H4 (cell line): ENCODE results near the gene CDH15. TPM values are rescaled to one million over a fixed set of nuclear protein-coding genes. Genes with fewer than 3 reads are reported as not detected.
A peak's percentile ranks its signal among the peaks of the same experiment; 100 is the strongest.

Source experiments
- DNase-seq: peaks from one replicate; pipeline ENCODE4 v3.0.0-alpha.2; 2015; ENCODE audit warnings: low spot score
- total RNA-seq: library from RNA; depleted of rRNA; stranded (reverse); fragments of >200 nt; shearing (Covaris generic); gene quantifications from 2 replicates; pipeline ENCODE4 v1.2.3, GENCODE V29; 2014; rRNA removed

CDH15 gene
- total RNA-seq: 0.17 TPM in 1 of 2 replicates, not detected in the other

- DNase-seq: peak; percentile 59
These were observed at the start of gene CDH15 for GRCh38 chr16:89171216-89172170. Gene CDH15 (plus strand): TSS chr16:89171748. CDS start chr16:89171832, 84 bp downstream.

DNA sequence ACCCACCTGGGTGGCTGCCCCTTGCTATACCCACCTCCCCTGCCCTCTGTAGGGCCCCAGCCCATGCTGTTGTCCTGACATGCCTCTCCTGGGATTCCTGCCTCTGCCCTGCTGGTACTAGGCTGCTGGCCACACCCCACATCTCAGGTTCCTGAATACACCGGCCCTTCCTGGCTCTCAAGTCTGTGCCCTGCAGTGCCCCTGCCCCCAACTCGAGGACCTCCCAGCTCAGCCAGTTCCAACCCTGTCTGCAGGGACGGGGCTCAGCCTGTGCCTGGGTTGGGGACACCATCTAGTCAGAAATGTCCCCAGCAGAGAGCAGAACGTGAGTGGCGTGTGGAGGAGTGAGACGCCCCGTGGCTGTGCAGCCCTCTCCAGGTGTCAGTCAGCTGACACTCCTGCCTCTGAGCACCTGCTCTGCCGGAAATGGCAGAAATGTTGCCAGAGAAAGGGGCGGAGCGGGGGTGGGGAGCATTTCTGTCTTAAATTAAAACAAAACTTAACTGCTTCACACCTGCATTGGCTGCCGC lies 49.2 kb upstream of the CDH15 start:
- no peak for DNase-seq

DNA sequence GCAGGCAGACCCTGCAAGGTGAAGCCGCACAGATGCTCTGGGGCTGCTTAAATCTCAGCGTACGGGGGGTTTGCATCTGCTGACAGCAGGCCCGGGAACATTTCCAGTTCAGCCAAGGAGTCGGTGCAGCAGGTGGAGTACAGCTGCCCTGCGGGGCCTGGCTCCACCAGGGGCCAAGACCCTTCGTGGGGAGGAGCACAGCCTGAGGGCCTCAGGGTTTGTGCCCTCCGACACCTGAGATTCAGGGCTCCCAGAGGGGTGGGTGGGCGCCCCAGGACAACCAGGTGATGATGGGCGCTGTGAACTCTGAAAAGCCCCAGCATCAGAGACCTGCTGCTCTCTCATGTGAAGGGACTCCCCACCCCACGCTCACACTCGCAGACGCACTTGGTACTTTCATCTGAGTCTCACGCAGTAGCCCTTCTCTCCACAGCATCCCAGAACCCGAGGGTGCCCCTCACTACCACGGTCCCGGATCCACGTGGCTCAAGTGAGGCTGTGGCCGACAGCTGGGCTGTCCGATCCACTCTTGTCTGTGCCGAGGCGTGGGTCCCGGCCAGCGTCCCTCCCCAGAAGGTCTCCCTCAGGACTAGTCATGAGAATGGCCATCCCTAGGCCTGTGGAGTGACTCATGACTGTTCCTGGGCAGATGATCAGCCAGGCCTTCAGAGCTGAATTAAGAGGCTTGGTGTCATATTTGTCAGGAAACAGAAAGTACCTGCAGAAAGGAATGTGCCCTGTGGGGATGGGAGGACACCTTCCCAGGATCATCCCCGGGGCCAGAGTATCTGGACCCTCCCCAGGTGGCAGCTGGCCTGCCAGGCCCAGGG lies 48.3 kb upstream of the CDH15 start:
- DNase-seq: no peak

DNA sequence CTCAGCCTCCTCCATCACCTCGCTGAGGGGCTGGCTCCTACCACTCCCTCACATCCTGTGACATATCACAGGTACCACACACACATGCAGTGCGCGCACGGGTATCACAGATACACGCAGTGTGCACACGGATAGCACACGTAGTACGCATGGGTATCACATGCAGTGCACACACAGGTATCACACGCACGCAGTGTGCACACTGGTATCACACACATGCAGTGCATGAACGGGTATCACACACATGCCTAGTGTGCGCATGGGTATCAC lies 47.8 kb upstream of the CDH15 start:
- no peak for DNase-seq

GRCh38 chr16:89129378-89129777 lies 42.2 kb upstream of the CDH15 start:
- no peak for DNase-seq

DNA sequence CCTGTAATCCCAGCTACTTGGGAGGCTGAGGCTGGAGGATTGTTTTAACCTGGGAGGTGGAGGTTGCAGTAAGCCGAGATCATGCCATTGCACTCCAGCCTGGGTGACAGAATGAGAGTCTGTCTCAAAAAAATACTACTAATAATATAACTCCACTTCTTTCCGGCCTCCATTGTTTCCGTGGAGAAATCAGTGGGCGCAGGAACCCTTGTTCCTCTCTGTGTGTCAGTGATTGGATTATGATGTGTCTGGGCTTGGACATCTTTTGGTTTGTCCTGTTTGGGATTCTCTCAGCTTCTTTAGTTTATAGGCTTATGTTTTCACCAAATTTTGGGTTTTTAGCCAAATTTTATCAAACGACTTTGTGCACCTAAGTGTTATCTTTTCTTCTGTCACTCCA lies 41.1 kb upstream of the CDH15 start:
- no peak for DNase-seq

DNA sequence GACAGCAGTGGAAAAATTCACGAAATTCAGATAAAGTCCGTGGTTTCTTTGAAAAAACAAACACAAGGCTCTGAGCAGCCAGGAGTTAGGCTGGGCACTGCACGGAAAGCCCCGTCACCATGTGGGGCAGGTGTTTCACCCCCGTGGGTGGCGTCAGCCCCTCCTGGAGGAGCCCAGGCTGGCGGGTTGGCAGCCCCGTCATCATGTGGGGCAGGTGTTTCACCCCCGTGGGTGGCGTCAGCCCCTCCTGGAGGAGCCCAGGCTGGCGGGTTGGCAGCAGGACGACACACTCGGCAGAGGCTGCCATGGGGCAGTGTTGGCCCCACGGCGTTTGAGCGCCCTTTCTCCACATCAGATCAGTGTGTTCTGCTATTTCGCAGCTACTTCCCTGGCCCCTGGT lies 39.8 kb upstream of the CDH15 start:
- no peak for DNase-seq

DNA sequence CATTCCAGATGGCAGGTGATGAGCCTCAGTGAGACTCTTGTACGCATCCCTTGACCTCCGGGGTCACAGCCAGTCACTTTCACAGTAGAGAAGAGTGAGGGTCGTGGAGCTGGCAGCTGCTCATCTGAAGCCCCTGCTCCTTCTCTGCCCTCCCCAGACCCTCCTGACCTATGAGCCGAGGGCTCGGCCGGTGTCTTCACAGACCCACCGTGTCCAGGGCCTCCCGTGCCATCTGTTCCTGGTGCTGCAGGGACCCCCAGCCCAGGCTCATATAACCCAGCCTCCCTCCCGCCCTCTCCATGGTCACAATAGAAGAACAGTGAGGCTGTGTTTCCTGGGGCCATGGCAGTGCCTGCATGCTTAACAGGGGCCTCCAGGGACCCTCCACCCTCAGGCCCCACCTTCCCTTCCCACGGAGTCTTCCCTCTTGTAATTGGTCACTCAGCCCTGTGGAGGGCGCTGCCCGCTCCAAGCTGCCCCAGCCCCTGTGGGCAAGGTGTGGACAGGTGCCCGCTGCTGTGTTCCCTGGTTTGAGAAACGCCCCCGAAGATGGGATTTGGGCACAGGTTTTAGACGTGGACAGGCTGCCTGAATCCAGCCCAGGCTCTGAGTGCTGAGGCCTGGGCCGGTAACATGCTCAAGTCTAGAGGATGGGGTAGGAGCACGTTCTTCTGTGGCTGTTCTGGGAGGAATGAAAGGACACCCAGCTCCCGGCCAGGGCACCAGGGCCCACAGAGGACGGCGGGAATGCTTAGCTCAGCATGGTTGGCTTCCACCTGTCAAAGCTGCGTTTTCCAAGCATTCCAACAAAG lies 39.1 kb upstream of the CDH15 start:
- no peak for DNase-seq

DNA sequence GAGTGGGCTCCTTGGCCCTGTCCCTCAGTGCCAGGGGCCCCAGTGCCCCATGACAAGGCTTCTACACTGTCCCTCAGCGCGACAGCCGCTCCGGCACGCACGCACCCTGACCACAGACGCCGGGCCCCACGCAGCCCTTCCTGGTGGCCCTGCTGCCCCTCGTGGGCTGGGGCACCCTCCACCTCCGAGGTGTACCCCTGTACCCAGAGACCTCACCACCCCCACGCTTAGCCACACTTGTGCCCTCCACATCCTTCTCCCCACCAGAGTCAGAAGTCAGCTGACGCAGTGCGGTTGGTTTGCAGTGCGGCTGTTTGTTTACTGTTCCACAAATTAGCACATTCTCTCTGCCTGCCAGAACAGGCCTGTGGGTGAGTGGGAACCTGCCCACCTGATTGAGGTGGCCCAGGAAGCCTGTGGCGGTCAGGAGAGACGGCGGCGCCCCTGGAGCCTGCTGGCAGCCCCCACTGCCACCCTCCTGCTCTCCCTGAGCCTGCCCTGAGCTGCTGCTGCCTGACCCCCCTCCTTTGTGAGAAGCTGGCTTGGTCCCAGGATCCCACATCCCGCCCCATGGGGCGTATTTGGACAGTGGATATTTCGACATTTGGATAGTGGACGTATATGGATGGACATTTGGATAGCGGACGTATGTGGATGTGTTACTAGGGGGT lies 38.0 kb upstream of the CDH15 start:
- no peak for DNase-seq

- no peak for DNase-seq
These were observed 37.3 kb upstream of the CDH15 start for GRCh38 chr16:89134269-89134668.

DNA sequence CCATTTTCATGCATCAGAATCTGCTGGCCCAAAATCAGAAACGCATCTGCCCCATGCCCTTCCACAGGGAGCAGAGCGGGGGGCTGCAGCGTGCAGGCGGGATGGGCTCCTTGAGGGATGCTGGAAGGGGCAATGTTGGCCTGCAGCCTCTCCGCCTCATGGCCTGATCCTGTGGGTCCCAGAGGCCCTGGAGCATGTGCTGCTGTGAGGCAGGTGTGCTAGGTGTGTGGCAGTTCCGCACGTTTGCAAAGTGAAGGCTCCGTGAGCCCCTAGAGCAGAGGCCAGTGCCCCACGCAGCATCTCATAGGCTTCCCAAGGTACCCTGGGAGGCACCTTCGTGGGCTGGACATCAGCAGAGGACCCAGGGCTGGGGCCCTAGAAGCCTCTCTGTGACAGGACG lies 36.4 kb upstream of the CDH15 start:
- no peak for DNase-seq

GRCh38 chr16:89135971-89136765 lies 35.4 kb upstream of the CDH15 start:
- no peak for DNase-seq

DNA sequence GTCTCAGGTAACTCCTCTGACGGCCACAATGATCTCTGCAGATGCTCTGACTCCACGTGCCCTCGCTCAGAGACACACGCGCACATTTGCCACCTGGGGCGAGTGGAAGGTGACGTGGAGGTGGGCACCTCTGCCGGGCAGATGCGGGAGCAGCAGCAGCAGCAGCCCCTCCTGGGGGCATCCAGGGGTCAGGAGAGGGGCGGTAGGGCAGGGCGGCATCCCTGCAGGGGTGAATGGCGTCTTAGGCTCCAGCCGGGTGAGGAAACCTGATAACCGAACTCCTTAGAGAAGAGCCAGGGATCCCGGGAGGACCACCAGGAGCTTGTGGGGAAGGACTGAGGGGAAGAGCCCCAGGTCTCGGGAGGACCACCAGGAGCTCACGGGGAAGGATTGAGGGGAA lies 34.6 kb upstream of the CDH15 start:
- DNase-seq: no peak

DNA sequence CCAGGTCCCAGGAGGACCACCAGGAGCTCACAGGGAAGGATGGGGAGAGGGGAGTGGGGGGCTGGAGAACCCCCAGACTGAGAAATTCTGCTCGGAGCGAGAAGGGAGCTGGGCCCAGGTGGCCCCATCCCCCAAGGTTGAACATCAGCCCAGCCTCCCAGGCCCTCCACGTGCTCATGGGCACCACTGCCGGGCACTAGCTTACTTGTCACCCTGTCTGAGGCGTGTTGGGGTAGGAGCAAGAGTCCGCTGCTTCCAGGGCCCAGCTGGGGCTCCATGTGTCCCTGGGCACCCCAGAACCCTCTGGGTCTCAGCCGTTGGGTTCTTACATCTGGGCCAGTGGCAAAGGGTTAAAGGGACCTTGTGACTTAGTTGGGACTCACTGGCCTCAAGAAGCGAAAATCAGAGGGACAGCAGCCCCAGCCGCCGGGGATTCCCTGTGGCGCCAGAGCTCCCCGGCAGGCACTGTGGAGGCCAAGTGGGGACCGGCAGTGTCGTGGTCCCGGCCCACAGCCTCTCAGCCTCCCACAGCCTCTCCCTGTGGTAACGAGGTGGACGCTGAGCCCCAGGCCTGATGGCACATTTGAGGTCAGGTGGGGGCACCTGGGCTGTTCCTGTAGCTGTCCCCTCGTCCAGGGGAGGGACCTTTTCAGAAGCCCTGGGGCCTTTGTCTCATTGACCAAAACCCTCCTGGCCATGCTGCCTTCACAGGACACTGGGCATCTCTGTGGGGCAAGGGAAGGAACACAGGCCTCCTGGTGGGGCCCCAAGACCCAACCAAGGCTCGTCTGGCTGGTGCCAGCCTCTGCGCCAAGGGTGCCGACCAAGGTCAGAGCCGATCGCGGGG lies 33.7 kb upstream of the CDH15 start:
- DNase-seq: no peak

DNA sequence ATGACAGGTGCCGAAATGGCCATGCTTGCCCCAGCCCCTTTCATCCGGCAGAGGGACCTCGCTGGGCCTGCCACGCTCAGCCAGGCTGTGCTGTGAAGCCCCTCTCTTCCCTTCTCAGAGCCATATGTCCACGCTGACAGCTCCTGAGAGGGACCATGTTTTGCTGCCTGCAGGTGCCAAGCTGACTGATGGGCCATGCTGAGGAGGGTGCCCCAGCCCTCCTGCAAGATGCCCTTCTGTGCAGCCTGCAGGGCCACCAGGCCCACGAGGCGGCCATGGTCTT lies 33.1 kb upstream of the CDH15 start:
- DNase-seq: no peak

DNA sequence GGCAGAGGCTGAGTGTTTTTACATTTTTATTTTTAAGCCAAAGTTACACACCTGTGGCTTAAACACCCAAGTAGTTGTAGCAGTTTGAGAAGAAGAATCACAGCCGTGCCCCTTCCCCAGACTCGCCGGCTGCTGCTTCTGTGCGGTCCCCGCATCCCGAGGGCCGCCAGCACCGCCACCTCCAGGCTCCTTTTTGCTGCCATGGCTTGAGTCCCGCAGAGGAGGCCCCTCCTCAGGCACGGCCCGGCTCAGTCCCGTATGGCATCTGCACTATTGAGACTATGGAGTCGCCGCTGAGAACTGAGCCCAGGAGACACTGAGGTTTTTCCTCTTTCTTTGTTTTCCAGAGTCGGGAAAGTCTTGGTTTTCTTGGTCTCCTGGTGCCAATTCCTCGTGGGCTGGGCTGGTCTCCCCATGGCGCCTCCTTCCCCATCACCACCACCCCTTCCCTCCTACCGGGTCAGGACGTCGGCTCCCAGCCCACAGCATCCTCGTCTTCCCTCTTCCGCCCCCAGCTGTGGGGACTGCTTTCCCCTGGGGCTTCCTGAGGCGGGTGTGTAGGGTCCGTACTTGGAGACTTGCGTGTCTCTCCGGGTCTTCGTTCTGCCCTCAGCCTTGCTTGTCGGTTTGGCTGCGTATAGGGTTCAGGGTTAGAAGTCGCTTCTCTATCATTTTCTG lies 32.6 kb upstream of the CDH15 start:
- DNase-seq: no peak

DNA sequence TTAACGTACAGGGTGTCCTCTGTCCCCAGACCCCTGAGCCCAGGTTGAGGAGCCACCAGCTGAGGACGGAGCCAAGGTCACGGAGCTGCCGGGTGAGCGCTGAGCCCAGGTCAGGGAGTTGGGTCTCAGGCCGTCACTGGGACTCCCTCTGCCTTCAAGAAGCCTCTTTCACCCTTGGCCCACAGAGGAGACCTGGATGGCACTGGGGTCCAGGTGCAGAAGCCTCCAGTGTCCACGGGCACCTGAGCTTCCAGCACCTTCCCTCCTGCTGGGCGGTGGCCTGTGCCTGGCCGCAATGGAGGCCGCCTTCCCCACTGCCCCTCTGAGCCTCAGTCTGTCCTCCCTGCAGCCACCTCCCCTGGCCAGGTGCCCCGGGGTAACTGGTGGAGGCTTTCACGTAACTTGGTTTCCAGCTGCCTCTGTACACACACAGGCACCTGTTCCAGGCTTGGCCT lies 31.6 kb upstream of the CDH15 start:
- DNase-seq: no peak

DNA sequence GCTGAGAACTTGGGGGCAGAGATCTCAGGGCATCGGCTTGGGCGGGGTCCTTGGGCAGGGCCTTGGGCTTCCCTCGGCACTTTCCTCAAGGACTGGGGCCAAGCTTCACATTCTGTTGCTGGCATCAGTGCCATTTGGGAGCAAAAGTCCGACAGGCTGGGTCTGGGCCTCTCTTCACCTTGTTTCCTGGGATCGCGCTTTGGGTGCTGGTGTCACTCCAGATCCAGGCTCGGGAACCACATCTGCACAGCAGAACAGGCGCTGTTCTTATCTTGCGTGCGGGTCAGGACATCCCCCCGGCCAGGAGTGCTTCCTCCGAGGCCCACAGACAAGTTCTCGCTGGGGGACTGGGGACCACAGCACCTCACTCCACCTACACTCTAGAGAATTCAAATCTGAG lies 31.1 kb upstream of the CDH15 start:
- DNase-seq: no peak
